NCI-H526 treated with DMSO at 0.1 percent for 48 hours (cell line): ENCODE results near the gene FNDC1.

Source experiments
- DNase-seq: peaks from one replicate; lab custom pipeline; 2025; lab: John Stamatoyannopoulos, UW

The FNDC1 gene

GRCh38 chr6:159309723-159310122, 140.5 kb downstream of the FNDC1 start:
- no peak for DNase-seq

GRCh38 chr6:159311618-159312017, 142.4 kb downstream of the FNDC1 start:
- no peak for DNase-seq

GRCh38 chr6:159312206-159312605, 143.0 kb downstream of the FNDC1 start:
- no peak for DNase-seq

GRCh38 chr6:159313018-159313417, 143.8 kb downstream of the FNDC1 start:
- DNase-seq = no peak

- DNase-seq = no peak
These were observed 146.4 kb downstream of the FNDC1 start for GRCh38 chr6:159315562-159315961.

GRCh38 chr6:159317430-159317829, 148.2 kb downstream of the FNDC1 start:
- DNase-seq = no peak

GRCh38 chr6:159321267-159321666, 152.1 kb downstream of the FNDC1 start:
- DNase-seq = no peak
